ENCODE data around the gene ARHGAP24. TPM values are rescaled to one million over a fixed set of nuclear protein-coding genes. Genes with fewer than 3 reads are reported as not detected.

Gene ARHGAP24
- total and polyA plus RNA-seq, 10 of the 15 experiments (the other 5 are each of a cell fraction or from before 2014, with no cell fraction given) = 0.10 to 4.2 (median 0.52) TPM

DNA sequence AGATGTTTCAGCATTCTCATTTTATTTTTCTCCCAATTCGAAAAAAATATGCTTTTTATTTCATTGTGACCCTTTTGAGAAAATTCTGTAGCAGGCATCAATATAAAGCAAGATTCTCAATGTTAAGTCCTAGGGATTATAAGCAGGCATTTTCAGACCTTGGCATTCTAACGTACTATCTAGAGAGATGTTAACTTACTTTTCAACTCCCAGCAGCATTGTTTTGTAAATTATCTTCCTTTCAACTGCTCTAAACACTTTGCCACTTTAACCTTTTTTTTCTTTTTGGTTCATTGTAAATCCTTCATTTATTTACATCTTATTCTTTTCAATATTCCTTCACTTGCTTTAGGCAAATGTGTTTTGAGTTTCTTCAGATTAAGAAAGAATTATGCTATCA lies 333.2 kb downstream of the ARHGAP24 start:
- no TSS peak for BruUV-seq (replicated peaks)
- RAD21 ChIA-PET (ENCODE audit: unreplicated experiment) = no interaction called here
- 0% methylated on average over 2 of the region's 2 CpGs for WGBS (ENCODE audit: insufficient coverage, insufficient replicate concordance, low lambda C conversion rate, missing lambda C conversion rate)
- no peaks in the 10 kb centered on the region for H4K20me1 ChIP-seq (ENCODE audit: control insufficient read depth, insufficient read depth)
- DNase-seq (ENCODE audit: low read depth, low spot score) (no peak), FAIRE-seq (no peak), ATAC-seq (no peak)
- no peak overlapping the region for H2AFZ ChIP-seq (ENCODE audit: control insufficient read depth, low read depth, low read length)
- SMC1A ChIA-PET (ENCODE audit: uncharacterized antibody, unreplicated experiment) = no interaction called here
- H3K4me2 ChIP-seq (ENCODE audit: control insufficient read depth, insufficient read depth) = no peak overlapping the region
- in situ Hi-C loops (cut with MboI) = no loop called here
- POLR2A ChIA-PET = no interaction called here
- H3K27ac ChIP-seq (ENCODE audit: control insufficient read depth, insufficient read depth) = no peak overlapping the region
- H3K4me1 ChIP-seq (ENCODE audit: control insufficient read depth, insufficient read depth, low read length) = no peaks in the 10 kb centered on the region
- H3K27me3 ChIP-seq (replicated peaks in 1 of 2; ENCODE audit: control insufficient read depth in 2 of 2, insufficient read depth in 2 of 2, low read length in 1 of 2) = no peaks in the 10 kb centered on the region
- no peaks in the 10 kb centered on the region for H3K36me3 ChIP-seq (ENCODE audit: control insufficient read depth in 2 of 2, insufficient read depth in 2 of 2, low read length in 1 of 2)
- no peaks in the 10 kb centered on the region for H3K79me2 ChIP-seq (ENCODE audit: control insufficient read depth, insufficient read depth, low read length)
- no peak for TF ChIP-seq CBX3 (IDR thresholded peaks at IDR 0.05; ENCODE audit: borderline replicate concordance, low read depth)
- no peak for TF ChIP-seq CHD4 (IDR thresholded peaks at IDR 0.05)
- no peak for TF ChIP-seq EGR1 (IDR thresholded peaks at IDR 0.05; ENCODE audit: borderline replicate concordance in 1 of 2, low read depth in 2 of 2, low read length in 2 of 2)
- TF ChIP-seq SUPT20H (IDR thresholded peaks at IDR 0.05; ENCODE audit: borderline replicate concordance, control insufficient read depth, low read depth, low read length) = no peak
- no peak for TF ChIP-seq NR2C1 (IDR thresholded peaks at IDR 0.05)
- TF ChIP-seq NFXL1 (IDR thresholded peaks at IDR 0.05; ENCODE audit: borderline replicate concordance) = no peak
- TF ChIP-seq, protein P1, sequence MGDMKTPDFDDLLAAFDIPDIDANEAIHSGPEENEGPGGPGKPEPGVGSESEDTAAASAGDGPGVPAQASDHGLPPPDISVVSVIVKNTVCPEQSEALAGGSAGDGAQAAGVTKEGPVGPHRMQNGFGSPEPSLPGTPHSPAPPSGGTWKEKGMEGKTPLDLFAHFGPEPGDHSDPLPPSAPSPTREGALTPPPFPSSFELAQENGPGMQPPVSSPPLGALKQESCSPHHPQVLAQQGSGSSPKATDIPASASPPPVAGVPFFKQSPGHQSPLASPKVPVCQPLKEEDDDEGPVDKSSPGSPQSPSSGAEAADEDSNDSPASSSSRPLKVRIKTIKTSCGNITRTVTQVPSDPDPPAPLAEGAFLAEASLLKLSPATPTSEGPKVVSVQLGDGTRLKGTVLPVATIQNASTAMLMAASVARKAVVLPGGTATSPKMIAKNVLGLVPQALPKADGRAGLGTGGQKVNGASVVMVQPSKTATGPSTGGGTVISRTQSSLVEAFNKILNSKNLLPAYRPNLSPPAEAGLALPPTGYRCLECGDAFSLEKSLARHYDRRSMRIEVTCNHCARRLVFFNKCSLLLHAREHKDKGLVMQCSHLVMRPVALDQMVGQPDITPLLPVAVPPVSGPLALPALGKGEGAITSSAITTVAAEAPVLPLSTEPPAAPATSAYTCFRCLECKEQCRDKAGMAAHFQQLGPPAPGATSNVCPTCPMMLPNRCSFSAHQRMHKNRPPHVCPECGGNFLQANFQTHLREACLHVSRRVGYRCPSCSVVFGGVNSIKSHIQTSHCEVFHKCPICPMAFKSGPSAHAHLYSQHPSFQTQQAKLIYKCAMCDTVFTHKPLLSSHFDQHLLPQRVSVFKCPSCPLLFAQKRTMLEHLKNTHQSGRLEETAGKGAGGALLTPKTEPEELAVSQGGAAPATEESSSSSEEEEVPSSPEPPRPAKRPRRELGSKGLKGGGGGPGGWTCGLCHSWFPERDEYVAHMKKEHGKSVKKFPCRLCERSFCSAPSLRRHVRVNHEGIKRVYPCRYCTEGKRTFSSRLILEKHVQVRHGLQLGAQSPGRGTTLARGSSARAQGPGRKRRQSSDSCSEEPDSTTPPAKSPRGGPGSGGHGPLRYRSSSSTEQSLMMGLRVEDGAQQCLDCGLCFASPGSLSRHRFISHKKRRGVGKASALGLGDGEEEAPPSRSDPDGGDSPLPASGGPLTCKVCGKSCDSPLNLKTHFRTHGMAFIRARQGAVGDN (IDR thresholded peaks at IDR 0.05) = no peak
- TF ChIP-seq RFX5 (IDR thresholded peaks at IDR 0.05; ENCODE audit: low read depth, low read length) = no peak
- TF ChIP-seq, protein P2, sequence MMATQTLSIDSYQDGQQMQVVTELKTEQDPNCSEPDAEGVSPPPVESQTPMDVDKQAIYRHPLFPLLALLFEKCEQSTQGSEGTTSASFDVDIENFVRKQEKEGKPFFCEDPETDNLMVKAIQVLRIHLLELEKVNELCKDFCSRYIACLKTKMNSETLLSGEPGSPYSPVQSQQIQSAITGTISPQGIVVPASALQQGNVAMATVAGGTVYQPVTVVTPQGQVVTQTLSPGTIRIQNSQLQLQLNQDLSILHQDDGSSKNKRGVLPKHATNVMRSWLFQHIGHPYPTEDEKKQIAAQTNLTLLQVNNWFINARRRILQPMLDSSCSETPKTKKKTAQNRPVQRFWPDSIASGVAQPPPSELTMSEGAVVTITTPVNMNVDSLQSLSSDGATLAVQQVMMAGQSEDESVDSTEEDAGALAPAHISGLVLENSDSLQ (IDR thresholded peaks at IDR 0.05) = no peak
- no peak for TF ChIP-seq LARP7 (IDR thresholded peaks at IDR 0.05)
- TF ChIP-seq, protein P3, sequence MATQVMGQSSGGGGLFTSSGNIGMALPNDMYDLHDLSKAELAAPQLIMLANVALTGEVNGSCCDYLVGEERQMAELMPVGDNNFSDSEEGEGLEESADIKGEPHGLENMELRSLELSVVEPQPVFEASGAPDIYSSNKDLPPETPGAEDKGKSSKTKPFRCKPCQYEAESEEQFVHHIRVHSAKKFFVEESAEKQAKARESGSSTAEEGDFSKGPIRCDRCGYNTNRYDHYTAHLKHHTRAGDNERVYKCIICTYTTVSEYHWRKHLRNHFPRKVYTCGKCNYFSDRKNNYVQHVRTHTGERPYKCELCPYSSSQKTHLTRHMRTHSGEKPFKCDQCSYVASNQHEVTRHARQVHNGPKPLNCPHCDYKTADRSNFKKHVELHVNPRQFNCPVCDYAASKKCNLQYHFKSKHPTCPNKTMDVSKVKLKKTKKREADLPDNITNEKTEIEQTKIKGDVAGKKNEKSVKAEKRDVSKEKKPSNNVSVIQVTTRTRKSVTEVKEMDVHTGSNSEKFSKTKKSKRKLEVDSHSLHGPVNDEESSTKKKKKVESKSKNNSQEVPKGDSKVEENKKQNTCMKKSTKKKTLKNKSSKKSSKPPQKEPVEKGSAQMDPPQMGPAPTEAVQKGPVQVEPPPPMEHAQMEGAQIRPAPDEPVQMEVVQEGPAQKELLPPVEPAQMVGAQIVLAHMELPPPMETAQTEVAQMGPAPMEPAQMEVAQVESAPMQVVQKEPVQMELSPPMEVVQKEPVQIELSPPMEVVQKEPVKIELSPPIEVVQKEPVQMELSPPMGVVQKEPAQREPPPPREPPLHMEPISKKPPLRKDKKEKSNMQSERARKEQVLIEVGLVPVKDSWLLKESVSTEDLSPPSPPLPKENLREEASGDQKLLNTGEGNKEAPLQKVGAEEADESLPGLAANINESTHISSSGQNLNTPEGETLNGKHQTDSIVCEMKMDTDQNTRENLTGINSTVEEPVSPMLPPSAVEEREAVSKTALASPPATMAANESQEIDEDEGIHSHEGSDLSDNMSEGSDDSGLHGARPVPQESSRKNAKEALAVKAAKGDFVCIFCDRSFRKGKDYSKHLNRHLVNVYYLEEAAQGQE (IDR thresholded peaks at IDR 0.05; ENCODE audit: low read depth, low read length) = no peak
- TF ChIP-seq RUNX3 (IDR thresholded peaks at IDR 0.05; ENCODE audit: low read length) = no peak
- TF ChIP-seq, protein P4, sequence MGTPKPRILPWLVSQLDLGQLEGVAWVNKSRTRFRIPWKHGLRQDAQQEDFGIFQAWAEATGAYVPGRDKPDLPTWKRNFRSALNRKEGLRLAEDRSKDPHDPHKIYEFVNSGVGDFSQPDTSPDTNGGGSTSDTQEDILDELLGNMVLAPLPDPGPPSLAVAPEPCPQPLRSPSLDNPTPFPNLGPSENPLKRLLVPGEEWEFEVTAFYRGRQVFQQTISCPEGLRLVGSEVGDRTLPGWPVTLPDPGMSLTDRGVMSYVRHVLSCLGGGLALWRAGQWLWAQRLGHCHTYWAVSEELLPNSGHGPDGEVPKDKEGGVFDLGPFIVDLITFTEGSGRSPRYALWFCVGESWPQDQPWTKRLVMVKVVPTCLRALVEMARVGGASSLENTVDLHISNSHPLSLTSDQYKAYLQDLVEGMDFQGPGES (IDR thresholded peaks at IDR 0.05) = no peak
- intact Hi-C loops (cut with micrococcal nuclease; ENCODE audit: unreplicated experiment) = no loop called here
- H3K9ac ChIP-seq (ENCODE audit: control insufficient read depth, insufficient read depth, low read length) = no peak overlapping the region
- CTCF ChIA-PET = interaction anchor here (0.8 kb wide), 1 partner anchor 723 kb away, joined by 3 read pairs; no protein-coding TSS in a partner anchor
- no peaks in the 10 kb centered on the region for H3K9me3 ChIP-seq (replicated peaks; ENCODE audit: control insufficient read depth, insufficient read depth, low read length)
- no peak overlapping the region for H3K4me3 ChIP-seq
